HG02798 (cell line): ENCODE measurements around the gene TBXAS1.

Source experiments
- ATAC-seq: cut with Tn5 transposase; IDR thresholded peaks from one replicate; pipeline ENCODE4 v1.9.1; 2021; ENCODE audit warnings: mild to moderate bottlenecking; ENCODE audit not compliant: unreplicated experiment, poor library complexity

The TBXAS1 gene

GRCh38 chr7:140059273-140060242, 230.5 kb downstream of the TBXAS1 start:
- ATAC-seq = no peak

GRCh38 chr7:140060243-140060630, 231.2 kb downstream of the TBXAS1 start:
- no peak for ATAC-seq

- ATAC-seq = no peak
These were observed 231.9 kb downstream of the TBXAS1 start for GRCh38 chr7:140060788-140061606.

- no peak for ATAC-seq
These were observed 232.5 kb downstream of the TBXAS1 start for GRCh38 chr7:140061607-140061930.

GRCh38 chr7:140062118-140062527, 233.1 kb downstream of the TBXAS1 start:
- peak; percentile 15 for ATAC-seq

- peak; percentile 97 for ATAC-seq
These were observed 233.7 kb downstream of the TBXAS1 start, which contains the start of gene PARP12 for GRCh38 chr7:140062528-140063299. Gene PARP12 (minus strand): TSS chr7:140062951. CDS start chr7:140062847, 104 bp downstream.

- no peak for ATAC-seq
These were observed 238.0 kb downstream of the TBXAS1 start for GRCh38 chr7:140067052-140067451.

GRCh38 chr7:140068033-140068432, 239.0 kb downstream of the TBXAS1 start:
- ATAC-seq = no peak

- ATAC-seq = no peak
These were observed 240.4 kb downstream of the TBXAS1 start for GRCh38 chr7:140069298-140069949.
